Renal pelvis (tissue), 4 donors: ENCODE results near the gene CPN2. TPM values are rescaled to one million over a fixed set of nuclear protein-coding genes. Genes with fewer than 3 reads are reported as not detected.

Experiments used
- DNase-seq: peaks from one replicate; pipeline ENCODE4 v3.0.0-alpha.2; 2013
- polyA plus RNA-seq, 3 donors: library from polyadenylated mRNA; unstranded; fragments of 120-200 nt; gene quantifications; one replicate each; pipeline ENCODE4 v1.2.1, GENCODE V29; 2013; ENCODE audit not compliant: insufficient read length in 3 of 3

CPN2 gene
- polyA plus RNA-seq, 3 donors: 0.41 to 0.74 (median 0.62) TPM

DNA sequence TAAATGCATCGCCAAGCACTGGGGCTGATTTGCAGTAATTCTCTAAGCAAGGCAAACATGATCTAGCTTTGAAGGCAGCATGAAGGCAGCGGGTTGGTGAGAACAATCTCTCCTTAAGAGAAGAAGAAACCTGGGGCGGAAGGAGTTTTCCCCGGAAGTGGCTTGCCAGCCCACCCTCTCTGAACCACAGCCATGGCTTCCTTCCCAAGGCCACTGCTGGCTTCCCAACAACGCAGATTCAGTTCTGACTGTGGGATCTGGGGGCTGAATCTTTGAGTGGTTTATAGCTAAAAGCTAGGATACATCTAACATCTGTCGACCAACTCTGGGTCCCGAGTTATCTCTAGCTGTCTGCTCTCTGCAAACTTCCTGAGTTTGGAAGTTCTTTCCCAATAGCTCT lies 4.3 kb upstream of the CPN2 start:
- no peak for DNase-seq

DNA sequence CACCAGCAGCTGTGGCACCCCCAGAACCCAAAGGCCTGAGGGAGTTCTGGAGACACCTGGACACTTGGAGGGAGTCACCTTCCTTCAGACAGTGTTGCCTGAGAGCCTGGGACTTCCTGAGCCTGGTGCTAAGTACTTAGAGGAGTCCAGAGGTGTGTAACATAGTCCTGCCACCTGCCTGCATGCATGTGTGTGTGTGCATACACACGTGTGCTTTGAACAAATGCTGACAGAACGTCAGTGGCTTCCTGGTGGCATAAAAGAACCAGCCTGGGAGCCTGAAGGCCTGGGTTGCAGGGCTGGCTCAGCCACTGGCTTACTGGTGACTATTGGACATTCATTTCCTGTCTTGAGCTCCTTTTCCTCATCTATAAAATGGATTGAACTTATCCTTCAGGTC lies 3.2 kb upstream of the CPN2 start:
- no peak for DNase-seq

DNA sequence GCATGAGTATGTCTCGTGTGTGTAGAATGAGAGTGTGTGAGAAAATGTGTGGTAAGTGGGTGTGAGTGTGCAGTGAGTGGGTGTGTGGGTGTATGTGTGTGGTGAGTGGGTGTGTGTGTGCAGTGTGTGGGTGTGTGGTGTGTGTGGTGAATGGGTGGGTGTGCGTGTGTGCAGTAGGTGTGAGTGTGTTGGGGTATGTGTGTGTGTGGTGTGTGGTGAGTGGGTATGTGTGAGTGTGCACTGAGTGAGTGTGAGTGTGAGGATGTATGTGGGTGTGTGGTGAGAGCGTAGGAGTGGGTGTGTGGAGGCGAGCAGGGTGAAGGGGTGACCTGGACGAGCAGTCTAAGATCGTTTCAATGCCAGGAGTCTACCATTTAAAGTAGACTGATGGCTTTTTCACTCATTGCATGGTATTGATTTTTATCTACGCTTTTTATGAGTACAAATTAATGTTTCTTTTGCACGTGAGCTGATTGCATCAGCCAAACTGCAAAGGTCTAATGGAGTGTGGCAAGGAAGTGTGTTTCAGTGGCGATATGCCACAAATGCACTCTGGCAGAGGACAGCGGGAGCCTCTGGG lies 1.6 kb upstream of the CPN2 start:
- DNase-seq: no peak

DNA sequence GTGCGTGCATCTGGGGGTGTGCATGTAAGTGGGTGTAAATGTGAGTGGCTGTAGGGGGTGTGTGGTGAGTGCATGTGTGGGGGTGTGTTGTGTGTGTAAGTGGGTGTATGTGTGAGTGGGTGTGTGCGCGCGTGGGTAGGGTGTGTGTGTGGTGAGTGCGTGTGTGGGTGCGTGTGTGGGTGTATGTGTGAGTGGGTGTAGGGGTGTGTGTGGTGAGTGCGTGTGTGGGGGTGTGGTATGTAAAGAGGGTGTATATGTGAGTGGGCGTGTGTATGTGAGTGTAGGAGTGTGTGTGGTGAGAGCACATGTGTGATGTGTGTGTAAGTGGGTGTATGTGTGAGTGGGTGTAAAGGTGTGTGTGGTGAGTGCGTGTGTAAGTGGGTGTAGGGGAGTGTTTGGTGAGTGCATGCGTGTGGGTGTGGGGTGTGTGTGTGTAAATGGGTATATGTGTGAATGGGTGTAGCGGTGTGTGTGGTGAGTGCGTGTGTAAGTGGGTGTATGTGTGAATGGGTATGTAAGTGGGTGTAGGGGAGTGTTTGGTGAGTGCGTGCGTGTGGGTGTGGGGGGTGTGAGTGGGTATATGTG lies 916 bp upstream of the CPN2 start:
- no peak for DNase-seq

DNA sequence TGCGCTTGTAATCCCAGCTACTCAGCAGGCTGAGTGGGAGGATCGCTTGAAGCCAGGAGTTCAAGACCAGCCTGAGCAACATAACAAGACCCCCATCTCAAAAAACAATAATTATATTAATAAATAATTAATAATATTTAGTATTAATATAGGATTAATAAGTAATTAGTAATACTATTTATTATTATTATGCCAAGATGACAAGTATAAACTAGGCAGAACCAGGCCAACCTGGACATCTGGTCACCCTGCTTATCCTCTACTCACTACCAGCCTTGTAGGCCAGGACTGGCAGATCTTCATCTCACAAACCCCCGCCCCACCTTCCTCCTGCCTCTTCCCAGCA lies 429 bp downstream of the CPN2 start:
- DNase-seq: no peak

DNA sequence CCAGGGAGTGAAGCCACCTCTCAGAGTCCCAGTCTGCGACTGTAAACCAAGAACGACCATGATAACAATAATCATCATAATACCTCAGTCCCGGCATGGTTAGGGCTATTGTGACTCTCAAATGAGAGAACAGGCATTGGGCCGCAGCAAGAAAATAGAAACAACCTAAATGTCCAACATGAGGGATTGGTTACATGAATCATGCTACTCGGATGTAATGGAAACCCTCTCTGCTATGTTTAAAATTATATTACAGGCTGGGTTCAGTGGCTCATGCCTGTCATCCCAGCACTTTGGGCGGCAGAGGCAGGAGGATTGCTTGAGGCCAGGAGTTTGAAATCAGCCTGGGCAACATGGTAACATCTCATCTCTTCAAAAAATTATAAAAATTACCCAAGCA lies 2.8 kb downstream of the CPN2 start:
- no peak for DNase-seq

DNA sequence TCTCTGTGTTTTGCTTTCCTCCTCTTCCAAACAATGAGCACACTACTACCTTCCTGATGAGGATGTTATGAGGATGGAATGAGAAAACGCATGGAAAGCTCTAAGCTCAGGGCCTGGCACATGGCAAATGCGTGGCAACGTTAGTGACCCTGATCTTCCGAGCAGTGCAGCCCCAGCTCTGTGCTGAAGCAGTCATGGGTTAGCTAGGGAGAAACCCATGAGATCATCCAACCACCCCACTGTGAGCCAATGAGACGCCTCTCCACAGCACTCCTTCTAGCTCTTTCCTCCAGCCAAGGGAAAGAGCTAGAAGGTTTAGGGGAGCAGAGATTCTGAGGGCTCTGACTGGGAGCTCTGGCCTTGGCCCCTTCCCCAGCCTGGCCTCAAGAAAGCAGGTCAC lies 4.5 kb downstream of the CPN2 start:
- no peak for DNase-seq

DNA sequence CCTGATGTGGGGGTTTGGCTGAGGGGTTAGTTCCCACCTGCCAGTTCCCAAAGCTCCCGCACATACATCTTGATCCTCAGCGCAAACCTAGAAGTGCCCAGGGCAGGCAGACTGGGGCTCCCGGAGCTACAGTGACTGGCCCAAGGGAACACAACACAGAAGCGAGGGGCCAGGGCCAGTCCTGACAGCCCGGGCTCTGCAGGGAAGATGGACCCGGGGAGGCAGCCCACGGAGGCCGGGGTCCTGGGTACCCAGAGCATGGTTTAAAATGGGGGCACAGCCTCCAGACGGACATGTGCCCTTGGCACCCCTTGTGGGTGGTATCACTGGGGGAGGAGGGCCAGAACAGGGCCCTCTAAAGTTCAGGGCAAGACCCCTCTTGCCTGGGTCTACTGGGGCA lies 5.1 kb downstream of the CPN2 start:
- no peak for DNase-seq

DNA sequence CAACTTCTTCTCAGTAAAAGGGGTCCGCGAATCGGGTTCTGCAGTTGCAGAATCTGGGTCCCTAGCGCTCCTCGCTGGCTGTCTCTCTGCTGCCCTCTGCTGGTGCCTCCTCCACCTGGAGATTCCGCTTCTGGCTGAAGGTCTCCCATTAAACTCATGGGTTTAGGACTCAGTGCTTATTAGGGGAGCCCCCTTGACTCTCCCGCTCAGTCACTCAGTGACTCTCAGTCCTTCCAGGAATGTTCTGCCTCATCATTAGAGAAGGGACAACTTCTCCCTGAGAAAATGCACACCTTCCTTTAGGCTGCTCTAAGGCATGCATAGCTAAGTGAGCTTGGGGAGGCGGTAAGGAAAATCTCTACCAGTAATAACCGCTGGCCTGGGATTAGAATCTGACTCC lies 7.1 kb downstream of the CPN2 start:
- DNase-seq: peak; percentile 61

DNA sequence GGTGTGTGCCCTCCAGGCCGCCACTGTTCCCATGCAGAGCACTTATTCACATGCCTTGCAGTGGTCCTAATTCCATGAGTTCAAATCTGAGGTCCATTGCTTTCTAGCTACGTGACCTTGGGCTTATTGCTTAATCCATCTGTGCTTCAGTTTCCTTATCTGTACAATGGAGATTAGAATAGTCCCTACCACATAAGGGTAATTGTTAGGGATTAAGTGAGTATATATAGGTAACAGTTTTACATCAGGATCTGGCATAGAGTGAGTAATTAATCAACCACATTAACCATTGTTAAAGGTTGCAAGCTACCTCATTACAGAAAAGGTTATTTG lies 7.6 kb downstream of the CPN2 start:
- no peak for DNase-seq

DNA sequence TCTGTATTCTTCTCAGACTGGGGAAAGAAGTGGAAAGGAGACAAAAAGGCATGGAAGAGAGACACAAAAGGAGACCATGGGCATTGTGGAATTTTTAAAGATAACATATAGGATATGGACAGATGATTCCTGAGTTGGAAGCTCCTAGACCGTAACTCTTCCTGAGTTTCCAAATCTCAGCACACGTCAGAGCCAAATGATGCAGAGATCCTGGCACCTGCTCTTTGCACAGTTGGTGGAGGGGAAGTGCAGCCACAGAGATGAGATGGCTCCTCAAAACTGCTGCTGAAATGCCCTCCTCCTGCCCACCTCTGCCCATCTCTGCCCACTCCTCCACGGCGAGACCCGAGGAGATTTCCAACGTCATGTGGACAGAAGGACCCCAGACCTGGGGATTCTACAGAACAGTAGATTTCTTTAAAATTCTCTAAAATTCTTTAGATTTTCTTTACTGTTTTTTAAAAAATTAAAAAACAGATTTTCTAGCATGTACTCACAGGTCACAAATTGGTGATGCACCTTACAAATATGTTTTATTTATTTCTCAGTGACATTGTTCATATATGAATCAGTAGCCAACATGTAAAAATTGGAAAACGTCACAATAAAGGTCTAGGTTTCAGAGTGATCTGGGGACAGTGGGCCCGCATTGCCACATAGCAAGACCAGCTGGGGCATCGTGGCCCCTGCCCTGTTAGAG lies 8.1 kb downstream of the CPN2 start:
- no peak for DNase-seq

DNA sequence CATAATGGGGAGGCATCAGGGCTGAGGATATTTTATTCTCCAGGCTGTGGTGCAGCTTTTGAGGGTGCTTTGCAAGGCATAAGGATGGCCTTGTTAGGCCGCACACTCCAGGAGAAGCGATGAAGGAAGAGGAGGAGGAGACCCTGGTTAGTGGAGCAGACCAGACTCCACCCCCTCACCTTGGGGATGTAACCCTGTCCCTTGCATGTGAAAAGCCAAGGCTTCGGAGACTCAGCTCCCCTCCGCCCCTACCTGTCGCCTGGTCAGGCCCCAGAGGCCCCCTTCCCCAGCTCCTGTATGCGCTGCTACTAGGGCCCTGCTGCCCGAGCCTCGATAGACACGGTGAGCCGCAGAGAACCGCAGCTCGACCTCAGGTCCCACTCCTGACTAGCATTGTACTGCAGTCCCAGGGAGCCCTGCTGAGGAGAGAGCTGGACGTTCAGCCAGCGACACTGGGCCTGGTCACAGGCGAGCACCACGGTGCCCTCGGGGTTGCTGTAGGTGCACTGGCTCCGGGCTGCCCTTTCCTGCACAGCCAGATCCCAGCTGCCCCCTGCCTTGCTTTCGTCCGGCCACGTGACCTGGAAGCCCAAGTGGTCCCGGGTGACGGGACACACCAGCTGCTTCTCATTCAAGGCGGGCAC lies 10.2 kb downstream of the CPN2 start:
- DNase-seq: no peak

DNA sequence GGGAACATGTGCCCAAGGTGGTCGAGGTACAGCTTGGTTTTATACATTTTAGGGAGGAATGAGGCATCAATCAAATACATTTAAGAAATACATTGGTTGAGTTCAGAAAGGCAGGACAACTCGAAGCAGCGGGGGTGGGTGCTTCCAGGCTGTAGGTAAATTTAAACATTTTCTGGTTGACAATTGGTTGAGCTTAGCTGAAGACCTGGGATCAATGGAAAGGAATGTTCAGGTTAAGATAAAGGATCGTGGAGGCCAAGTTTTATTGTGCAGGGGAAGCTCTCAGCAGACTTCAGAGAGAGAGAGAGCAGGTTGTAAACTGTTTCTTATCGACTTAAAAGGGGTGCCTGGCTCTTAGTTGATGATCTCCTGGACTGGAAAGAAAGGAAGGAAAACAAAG lies 11.3 kb downstream of the CPN2 start:
- no peak for DNase-seq

DNA sequence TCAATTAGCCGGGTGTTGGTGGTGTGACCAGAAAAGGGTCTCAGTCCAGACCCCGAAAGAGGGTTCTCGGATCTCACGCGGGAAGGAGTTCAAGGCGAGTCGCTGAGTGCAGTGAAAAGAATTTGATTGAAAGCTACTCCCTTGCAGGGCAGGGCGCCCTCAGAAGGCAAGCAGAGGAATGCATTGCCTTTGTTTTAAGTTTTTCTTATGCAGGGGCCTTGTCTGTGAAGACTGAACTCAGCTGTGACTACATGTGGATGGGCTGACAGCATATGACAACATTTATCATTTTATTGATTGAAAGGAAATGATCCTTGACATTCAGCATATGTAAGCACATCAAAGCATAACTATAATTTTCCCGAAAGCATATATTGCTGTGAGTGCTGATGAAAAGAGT lies 11.8 kb downstream of the CPN2 start:
- no peak for DNase-seq

DNA sequence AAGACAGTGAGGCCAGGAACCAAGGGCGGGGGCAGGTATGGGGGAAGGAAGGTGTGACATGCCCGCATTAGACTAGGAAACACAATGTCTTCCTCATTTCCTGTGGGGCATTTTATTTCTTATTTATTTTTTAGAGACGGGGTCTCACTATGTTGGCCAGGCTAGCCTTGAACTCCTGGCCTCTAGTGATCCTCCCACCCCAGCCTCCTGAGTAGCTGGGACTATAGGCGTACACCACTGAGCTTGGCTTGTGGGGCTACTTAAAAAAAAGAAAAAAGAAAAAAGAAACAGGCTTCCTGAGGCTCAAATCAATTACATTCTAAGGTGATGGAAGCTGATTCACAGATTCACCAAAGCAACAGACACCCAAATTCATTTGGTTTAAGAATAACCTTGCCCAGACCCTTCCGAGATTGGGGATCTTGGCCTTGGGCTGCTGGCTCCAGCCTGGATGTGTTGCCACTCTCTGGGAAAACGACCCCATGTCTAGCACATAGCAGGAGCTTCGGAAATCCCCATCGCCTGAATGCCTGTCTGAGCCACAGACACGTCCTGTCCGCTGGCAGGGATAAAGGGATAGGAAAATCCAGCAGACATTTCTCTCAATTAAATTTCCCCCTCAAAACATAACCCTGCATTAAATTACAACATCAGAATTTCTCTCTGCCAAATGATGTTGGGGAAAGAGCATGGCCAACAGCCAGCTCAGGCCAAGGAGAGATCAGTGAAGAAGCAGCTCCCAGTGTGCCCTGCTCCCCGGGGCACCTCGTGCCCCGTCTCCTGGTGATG lies 13.0 kb downstream of the CPN2 start:
- DNase-seq: no peak

DNA sequence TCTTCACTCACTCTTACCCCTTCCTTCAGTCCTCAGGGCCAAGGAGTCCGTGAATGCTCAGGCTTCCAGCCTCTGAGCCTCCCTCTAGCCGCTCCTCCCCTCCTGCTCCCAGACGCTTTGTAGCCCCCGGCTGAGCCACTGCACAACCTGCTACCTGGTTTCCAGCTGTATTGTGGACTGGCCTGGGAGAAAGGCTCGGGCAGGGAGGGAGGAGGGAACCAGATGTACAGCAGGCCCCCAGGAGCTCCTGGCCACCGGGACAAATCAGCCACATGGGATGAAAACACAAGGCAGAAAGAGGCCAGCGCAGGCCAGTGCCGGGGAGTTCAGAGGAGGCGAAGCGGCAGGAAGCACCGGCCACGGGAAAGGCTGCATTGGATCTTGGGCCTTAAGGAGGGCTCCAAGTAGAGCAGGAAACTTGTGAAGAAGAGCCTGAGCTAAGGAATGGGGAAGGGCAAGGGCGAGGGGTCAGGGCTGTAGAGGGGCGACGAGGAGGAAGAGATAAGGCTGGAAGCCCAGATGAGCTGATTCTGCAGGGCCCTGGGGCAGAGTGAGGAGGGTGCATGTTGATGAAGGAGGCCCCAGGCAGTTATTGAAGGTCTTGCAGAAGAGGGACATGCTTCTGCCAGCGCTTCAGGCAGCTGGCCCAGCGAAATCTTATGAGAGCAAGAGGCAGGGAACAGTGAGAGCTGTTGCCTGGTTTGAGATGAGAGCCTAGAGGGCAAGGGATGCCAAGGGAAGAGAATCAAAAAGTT lies 14.3 kb downstream of the CPN2 start:
- DNase-seq: no peak

DNA sequence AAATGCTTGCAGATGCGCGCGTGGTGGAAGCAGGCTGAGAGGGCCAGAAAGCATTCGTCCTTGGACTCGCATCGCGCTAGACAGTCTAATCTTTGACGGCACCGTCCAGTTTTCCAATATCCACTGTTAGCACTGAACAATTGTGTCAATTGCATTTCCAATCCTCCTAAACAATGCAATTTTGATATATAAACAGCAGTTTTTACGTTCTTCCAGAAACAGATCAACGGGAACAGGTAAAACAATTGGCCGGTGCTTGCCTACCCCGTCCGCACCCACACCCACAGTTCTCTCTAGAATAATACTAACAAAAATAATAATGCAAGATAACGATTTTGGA lies 17.2 kb downstream of the CPN2 start:
- DNase-seq: no peak

DNA sequence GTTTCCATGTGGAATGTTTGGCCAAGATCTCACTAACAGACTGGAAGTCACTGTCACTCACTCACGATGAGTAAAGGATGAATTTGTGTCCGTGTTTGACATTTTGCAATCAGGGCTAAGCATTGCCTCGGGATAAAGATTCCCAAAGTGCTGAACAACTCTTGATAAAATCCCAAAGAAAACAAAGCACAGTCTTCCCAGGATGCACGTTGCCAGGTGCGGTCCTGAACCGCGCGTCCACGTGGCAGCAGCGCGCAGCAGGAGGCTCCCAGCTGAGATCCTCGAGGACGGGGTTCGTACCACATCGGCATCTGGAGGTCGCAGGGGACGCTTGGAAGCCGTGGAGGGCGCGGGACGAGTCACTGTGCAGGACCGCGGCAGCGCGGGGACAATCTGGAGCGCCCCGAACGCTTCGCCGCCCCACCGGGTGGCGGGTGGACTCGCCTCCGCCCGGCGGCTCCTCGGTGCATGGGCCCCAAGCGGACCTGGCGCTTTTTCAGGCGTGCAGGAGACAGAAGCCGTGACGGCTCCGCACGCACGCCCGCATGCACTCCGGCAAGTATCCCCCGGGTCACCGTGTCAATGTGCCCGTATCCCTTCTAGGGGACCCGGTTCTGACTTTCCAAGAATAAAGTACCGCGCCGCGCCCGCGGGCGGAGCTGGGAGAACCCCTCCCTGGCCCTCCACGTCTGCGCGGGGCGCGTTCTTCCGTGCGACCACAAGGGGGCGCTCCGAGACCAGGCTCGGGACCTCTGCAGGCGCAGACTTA lies 17.7 kb downstream of the CPN2 start:
- peak; percentile 82 for DNase-seq

DNA sequence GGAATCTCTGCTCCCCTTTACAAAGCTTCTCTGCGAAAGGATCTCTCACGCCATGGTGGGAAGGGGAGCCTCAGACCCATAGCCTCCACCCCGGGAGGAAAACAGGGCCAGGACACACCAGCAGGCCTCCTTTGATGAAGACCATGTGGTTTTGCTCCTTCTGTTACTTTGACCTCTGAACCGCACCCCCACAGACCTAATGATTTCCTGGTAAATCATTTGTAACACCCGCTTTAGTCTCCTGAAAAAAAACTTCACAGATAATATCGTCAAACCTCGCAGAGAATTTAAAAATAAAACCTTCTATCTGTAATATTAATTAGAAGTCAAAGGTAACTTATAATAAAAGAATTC lies 18.3 kb downstream of the CPN2 start:
- no peak for DNase-seq

DNA sequence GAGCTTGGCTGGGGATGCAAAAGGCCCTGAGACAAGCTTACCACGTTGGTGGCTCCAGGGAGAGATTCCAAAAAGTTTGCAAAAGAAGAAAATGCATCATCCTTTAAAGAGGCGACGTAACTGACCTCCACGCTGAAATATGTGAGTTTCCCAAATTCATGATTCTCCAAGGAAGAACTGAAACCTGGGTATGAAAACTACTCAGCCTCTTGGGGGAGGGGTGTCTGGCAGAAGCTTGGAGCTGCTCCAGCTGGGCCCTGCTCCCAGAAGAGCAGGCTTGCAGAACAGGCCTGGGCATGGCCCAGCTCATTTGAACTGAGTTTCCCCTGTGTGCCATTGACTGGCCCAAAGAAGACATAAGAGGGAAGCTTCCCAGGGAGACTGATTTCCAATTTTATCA lies 20.5 kb downstream of the CPN2 start:
- no peak for DNase-seq

DNA sequence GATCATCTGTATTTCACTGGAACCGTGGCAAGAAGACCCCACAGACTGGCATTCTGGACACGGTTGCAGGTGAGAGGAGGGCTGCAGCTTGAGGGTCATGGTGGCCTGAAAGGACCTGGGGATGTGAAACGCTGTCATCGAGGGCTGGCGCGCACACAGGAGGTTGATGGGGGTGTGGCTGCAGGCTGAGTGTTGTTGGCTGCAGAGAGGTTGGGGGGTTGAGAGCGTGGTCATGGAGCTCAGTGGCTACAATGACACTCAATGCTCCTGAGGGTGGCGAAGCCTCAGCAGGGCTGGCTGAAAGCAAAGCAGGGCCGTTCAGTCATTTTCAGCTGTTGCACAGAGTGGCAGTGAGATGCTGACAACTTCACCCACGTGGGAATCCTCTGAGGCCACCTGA lies 21.0 kb downstream of the CPN2 start:
- DNase-seq: no peak

DNA sequence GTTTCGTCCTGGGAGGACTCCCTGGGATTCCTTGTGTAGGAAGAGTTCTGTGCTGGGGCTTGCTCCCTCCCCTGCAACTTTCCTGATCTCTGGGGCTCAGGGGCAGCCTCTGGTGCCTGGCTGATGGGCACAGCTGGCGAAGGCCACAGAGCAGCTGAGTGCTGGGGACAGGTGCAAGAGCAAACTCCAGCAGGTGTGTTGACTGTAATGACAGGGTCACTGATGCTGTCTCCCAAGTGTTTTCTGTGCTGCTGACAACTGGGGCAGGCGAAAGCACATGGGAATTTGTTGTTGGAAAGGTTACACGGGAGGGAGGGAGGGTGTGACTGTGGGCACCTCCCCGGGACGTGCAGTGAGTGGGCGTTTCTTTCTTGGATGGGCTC lies 21.6 kb downstream of the CPN2 start:
- DNase-seq: no peak
